ENCODE measurements around the gene RPP25L.

DNA sequence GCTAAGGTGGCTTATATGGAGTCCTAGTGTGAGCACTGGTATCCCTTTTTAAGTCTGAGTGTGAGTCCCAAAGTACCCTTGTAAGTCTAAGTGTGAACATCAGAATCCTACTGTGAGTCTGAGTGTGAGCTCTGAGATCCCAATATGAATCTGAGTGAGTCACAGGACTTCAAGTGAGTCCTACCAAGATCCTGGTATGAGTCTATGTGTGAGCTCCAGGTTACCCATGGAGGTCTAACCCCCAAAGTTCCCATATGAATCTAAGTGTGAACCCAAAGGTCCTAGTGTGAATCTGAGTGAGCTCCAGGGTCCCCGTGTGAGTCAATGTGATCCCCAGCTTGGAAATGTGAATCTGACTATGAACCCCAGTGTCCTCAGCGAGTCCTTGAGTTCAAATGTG, 24.6 kb downstream of the RPP25L start:
- TF ChIP-seq, protein P1, sequence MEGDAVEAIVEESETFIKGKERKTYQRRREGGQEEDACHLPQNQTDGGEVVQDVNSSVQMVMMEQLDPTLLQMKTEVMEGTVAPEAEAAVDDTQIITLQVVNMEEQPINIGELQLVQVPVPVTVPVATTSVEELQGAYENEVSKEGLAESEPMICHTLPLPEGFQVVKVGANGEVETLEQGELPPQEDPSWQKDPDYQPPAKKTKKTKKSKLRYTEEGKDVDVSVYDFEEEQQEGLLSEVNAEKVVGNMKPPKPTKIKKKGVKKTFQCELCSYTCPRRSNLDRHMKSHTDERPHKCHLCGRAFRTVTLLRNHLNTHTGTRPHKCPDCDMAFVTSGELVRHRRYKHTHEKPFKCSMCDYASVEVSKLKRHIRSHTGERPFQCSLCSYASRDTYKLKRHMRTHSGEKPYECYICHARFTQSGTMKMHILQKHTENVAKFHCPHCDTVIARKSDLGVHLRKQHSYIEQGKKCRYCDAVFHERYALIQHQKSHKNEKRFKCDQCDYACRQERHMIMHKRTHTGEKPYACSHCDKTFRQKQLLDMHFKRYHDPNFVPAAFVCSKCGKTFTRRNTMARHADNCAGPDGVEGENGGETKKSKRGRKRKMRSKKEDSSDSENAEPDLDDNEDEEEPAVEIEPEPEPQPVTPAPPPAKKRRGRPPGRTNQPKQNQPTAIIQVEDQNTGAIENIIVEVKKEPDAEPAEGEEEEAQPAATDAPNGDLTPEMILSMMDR (IDR thresholded peaks at IDR 0.05) = no peak
- no peak for TF ChIP-seq POLR2A (IDR thresholded peaks at IDR 0.05)
